Measurements from ENCODE around the gene OR52I1.

- TF ChIP-seq, protein P1, sequence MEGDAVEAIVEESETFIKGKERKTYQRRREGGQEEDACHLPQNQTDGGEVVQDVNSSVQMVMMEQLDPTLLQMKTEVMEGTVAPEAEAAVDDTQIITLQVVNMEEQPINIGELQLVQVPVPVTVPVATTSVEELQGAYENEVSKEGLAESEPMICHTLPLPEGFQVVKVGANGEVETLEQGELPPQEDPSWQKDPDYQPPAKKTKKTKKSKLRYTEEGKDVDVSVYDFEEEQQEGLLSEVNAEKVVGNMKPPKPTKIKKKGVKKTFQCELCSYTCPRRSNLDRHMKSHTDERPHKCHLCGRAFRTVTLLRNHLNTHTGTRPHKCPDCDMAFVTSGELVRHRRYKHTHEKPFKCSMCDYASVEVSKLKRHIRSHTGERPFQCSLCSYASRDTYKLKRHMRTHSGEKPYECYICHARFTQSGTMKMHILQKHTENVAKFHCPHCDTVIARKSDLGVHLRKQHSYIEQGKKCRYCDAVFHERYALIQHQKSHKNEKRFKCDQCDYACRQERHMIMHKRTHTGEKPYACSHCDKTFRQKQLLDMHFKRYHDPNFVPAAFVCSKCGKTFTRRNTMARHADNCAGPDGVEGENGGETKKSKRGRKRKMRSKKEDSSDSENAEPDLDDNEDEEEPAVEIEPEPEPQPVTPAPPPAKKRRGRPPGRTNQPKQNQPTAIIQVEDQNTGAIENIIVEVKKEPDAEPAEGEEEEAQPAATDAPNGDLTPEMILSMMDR (IDR thresholded peaks at IDR 0.05): no peak
- TF ChIP-seq POLR2A (IDR thresholded peaks at IDR 0.05): no peak
Measured at GRCh38 chr11:4610258-4610935, 16.6 kb downstream of the OR52I1 start.

Data from uterus (tissue), 2 donors.